B cell (primary cell): ENCODE data around the gene ALKBH5. TPM values are rescaled to one million over a fixed set of nuclear protein-coding genes. Genes with fewer than 3 reads are reported as not detected.

Experiments
- ATAC-seq: fragments of 200-7000 bp; cut with Tn5 transposase; one replicate; pipeline ENCODE4 v1.10.0; 2021; ENCODE audit warnings: low read depth, mild to moderate bottlenecking, moderate number of reproducible peaks, moderate library complexity
- CTCF ChIA-PET: fragments of 350-600 bp; sonication (Branson Sonifier 250); formaldehyde crosslinking; loops from one replicate; lab custom pipeline; 2021; ENCODE audit warnings: antibody characterized with exemption, inconsistent platforms; lab: Charles Lee
- POLR2A ChIA-PET: fragments of 350-600 bp; sonication (Branson Sonifier 250); formaldehyde crosslinking; loops from one replicate; lab custom pipeline; 2021; ENCODE audit warnings: antibody characterized with exemption; lab: Charles Lee
- DNase-seq: peaks from one replicate; pipeline ENCODE4 v3.0.0; 2013
- H2AFZ ChIP-seq: 2 replicates; pipeline ENCODE4 v1.6.1; 2012; ENCODE audit warnings: mild to moderate bottlenecking, low read depth, low read length; ENCODE audit not compliant: insufficient read depth, poor library complexity, severe bottlenecking
- H3K27ac ChIP-seq, 2 donors: 1 replicate in 1 of 2; 2 replicates in 1 of 2; pipeline ENCODE4 v1.5.1; 2012 to 2013; ENCODE audit warnings: low read length in 2 of 2, mild to moderate bottlenecking in 2 of 2, moderate library complexity in 1 of 2
- H3K27me3 ChIP-seq, 4 experiments: fragments of 200-600 bp in 1 of 4; sonication (generic) in 1 of 4; replicated peaks in 1 of 4; 1 replicate in 2 of 4; 2 replicates in 2 of 4; pipeline versions ENCODE4 v1.6.1 to v1.7.0; 2013 to 2016; ENCODE audit warnings: low read length in 3 of 4, mild to moderate bottlenecking in 2 of 4, mixed read lengths in 1 of 4, moderate library complexity in 1 of 4; ENCODE audit not compliant: insufficient read depth in 4 of 4, control insufficient read depth in 3 of 4; ENCODE audit errors: control extremely low read depth in 1 of 4
- H3K36me3 ChIP-seq, 2 experiments: replicated peaks in 1 of 2; 1 replicate in 1 of 2; 2 replicates in 1 of 2; pipeline versions ENCODE4 v1.6.1 to v1.7.1; 2013; ENCODE audit warnings: low read length in 1 of 2; ENCODE audit not compliant: insufficient read depth in 2 of 2, control insufficient read depth in 1 of 2; ENCODE audit errors: control extremely low read depth in 1 of 2, extremely low read depth in 1 of 2
- H3K4me1 ChIP-seq, 2 donors: fragments of 200-600 bp in 1 of 2; sonication (generic) in 1 of 2; 1 replicate in 1 of 2; 2 replicates in 1 of 2; pipeline versions ENCODE4 v1.5.1 to v1.6.1; 2013 to 2017; ENCODE audit warnings: low read length in 2 of 2; ENCODE audit not compliant: control insufficient read depth in 2 of 2, insufficient read depth in 2 of 2
- H3K4me2 ChIP-seq: replicated peaks from 2 replicates; pipeline ENCODE3; 2012; ENCODE audit warnings: mild to moderate bottlenecking, low read depth, low read length; ENCODE audit not compliant: poor library complexity, severe bottlenecking
- H3K4me3 ChIP-seq, 5 experiments: fragments of 200-600 bp in 1 of 5; sonication (generic) in 1 of 5; 1 replicate in 3 of 5; 2 replicates in 2 of 5; pipeline versions ENCODE4 v1.5.1 to v1.7.0; 2011 to 2016; ENCODE audit warnings: low read length in 4 of 5, mild to moderate bottlenecking in 4 of 5, low read depth in 2 of 5, control low read depth in 1 of 5, moderate library complexity in 1 of 5; ENCODE audit not compliant: insufficient read depth in 1 of 5; ENCODE audit errors: control extremely low read depth in 1 of 5, extremely low read depth in 1 of 5
- H3K79me2 ChIP-seq: fragments of 200-600 bp; sonication (generic); one replicate; pipeline ENCODE4 v1.6.0; 2016; ENCODE audit warnings: low read length; ENCODE audit not compliant: control insufficient read depth, insufficient read depth
- H3K9ac ChIP-seq: fragments of 200-600 bp; sonication (generic); 2 replicates; pipeline ENCODE4 v1.6.1; 2017; ENCODE audit warnings: mild to moderate bottlenecking, low read length, moderate library complexity
- H3K9me3 ChIP-seq, 3 donors: one replicate each; pipeline versions ENCODE4 v1.6.1 to v1.7.1; 2013; ENCODE audit warnings: low read length in 2 of 3; ENCODE audit not compliant: control insufficient read depth in 2 of 3, insufficient read depth in 1 of 3; ENCODE audit errors: control extremely low read depth in 1 of 3
- H4K20me1 ChIP-seq: 2 replicates; pipeline ENCODE4 v1.6.0; 2012; ENCODE audit warnings: mild to moderate bottlenecking, low read length; ENCODE audit not compliant: insufficient read depth, control insufficient read depth, poor library complexity, severe bottlenecking
- H3K27ac Mint-ChIP-seq: one replicate; pipeline ENCODE4 v1.8.0; 2021; ENCODE audit warnings: mixed read lengths
- H3K27me3 Mint-ChIP-seq: one replicate; pipeline ENCODE4 v1.8.0; 2021; ENCODE audit warnings: mixed read lengths
- H3K4me1 Mint-ChIP-seq: one replicate; pipeline ENCODE4 v1.8.0; 2021; ENCODE audit warnings: mixed read lengths
- H3K4me3 Mint-ChIP-seq: one replicate; pipeline ENCODE4 v1.8.0; 2021; ENCODE audit warnings: mixed read lengths
- H3K9me3 Mint-ChIP-seq: one replicate; pipeline ENCODE4 v1.8.0; 2022; ENCODE audit warnings: mixed read lengths; ENCODE audit not compliant: insufficient read depth
- CTCF ChIP-seq: fragments of 200-600 bp; IDR thresholded peaks from one replicate; pipeline ENCODE4 v1.8.0; 2022; ENCODE audit warnings: antibody characterized with exemption, mild to moderate bottlenecking
- EZH2 ChIP-seq: IDR thresholded peaks from 2 replicates; pipeline ENCODE4 v1.6.1; 2012; ENCODE audit warnings: borderline replicate concordance, low read depth, mild to moderate bottlenecking, moderate library complexity, low read length; ENCODE audit not compliant: insufficient read depth, poor library complexity, severe bottlenecking
- WGBS: methylation state at CpG from one replicate; pipeline ENCODE4 v1.1.5; 2013; ENCODE audit warnings: missing lambda C conversion rate; ENCODE audit not compliant: insufficient coverage; 5-methylcytosine and 5-hydroxymethylcytosine counted together
- intact Hi-C: fragments of 100-400 bp; cut with micrococcal nuclease; formaldehyde crosslinking; loops from one replicate; pipeline ENCODE4 v1.10.0; 2022
- polyA plus RNA-seq: library from polyadenylated mRNA; depleted of rRNA; stranded (reverse); fragments of >200 nt; gene quantifications from 2 replicates; pipeline ENCODE4 v1.2.3, GENCODE V29; 2012
- total RNA-seq, 2 donors: library from RNA; stranded (reverse); fragments of 120-200 nt in 1 of 2; gene quantifications; 1 replicate in 1 of 2; 2 replicates in 1 of 2; pipeline versions ENCODE4 v1.2.3 to v1.2.4, GENCODE V29; 2013 to 2022

Gene ALKBH5
- total and polyA plus RNA-seq, 2 donors (not counting 1 experiment from before 2014, with no cell fraction given), result 63.3 to 104 TPM

DNA sequence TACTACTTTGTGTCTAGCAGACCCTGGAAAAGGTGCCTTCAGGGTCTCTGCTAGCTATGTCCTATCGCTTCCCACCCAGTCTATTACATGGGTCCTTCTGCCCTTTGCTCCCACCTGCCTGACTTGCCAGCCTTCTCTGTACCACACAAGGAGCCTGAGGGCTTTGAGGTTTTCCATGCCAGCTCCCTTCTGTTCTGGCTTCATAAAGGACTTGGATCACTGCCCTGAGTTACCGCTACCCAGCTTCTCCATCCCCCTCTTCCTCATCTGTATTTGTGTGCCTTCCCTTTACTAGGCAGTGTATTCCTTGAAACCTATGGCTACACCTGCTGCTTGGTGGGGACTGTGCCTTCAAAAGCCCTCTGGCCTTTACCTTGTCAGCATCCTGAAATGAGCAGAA is 22.2 kb downstream of the ALKBH5 start:
- peaks cover 23% of the 10 kb centered on the region for H3K79me2 ChIP-seq
- no peaks in the 10 kb centered on the region for H3K27me3 ChIP-seq
- peaks cover 2 to 63% of the 10 kb centered on the region in 2 experiments for H3K36me3 ChIP-seq
- DNase-seq, result no peak
- Mint-ChIP-seq H3K27ac (no peak overlapping the region), H3K4me3 (no peak overlapping the region), H3K9me3 (no peaks in the 10 kb centered on the region), H3K27me3 (no peaks in the 10 kb centered on the region), H3K4me1 (peaks cover 4% of the 10 kb centered on the region)
- ChIA-PET POLR2A (no interaction called here), CTCF (interaction anchor here (1.1 kb wide), 1 partner anchor 9 kb away, joined by 3 read pairs; no protein-coding TSS in a partner anchor)
- H3K9ac ChIP-seq, result no peak overlapping the region
- H3K4me1 ChIP-seq, result no peaks in the 10 kb centered on the region
- H3K4me3 ChIP-seq, result no peak overlapping the region
- no peak overlapping the region for H3K4me2 ChIP-seq
- TF ChIP-seq CTCF (no peak), EZH2 (no peak)
- intact Hi-C loops, result no loop called here
- H2AFZ ChIP-seq, result no peak overlapping the region
- H3K27ac ChIP-seq, result no peak overlapping the region
- 84% methylated on average over 2 of the region's 2 CpGs for WGBS
- no peaks in the 10 kb centered on the region for H3K9me3 ChIP-seq
- no peak for ATAC-seq
- H4K20me1 ChIP-seq, result peaks cover 83% of the 10 kb centered on the region

DNA sequence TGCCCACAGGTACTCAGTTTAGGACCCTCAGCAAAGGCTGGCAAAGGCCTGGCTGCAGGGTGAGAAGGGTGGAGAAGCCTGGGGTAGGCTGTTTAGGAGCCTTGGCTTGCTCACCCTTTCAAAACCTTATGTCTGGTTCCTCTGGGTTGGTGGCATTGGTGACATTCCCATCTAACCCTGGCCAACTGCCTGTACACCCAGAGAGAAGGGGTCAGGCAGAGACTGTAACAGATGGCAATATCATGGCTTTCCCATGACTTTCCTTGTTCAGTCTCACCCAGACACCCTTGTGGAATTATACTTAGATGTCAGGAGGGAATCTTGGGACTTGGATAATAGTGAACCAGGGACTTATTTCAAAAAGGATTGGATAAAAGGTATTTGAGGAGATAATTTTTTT is 23.3 kb downstream of the ALKBH5 start:
- H3K27ac Mint-ChIP-seq, result no peak overlapping the region
- no peak overlapping the region for H3K4me3 ChIP-seq
- ChIA-PET CTCF (interaction anchor here (1.1 kb wide), 1 partner anchor 10 kb away, joined by 3 read pairs; no protein-coding TSS in a partner anchor), POLR2A (no interaction called here)
- TF ChIP-seq EZH2, result no peak
- TF ChIP-seq CTCF, result no peak
- no peaks in the 10 kb centered on the region for H3K4me1 ChIP-seq
- intact Hi-C loops, result no loop called here
- no peaks in the 10 kb centered on the region for H3K27me3 Mint-ChIP-seq
- peaks cover 2 to 63% of the 10 kb centered on the region in 2 experiments for H3K36me3 ChIP-seq
- no peak overlapping the region for H3K9ac ChIP-seq
- ATAC-seq (no peak), DNase-seq (no peak)
- H3K4me2 ChIP-seq, result no peak overlapping the region
- H4K20me1 ChIP-seq, result peaks cover 72% of the 10 kb centered on the region
- no peak overlapping the region for H2AFZ ChIP-seq
- no peak overlapping the region for H3K4me3 Mint-ChIP-seq
- H3K9me3 ChIP-seq, result no peaks in the 10 kb centered on the region
- peaks cover 1% of the 10 kb centered on the region for H3K4me1 Mint-ChIP-seq
- H3K79me2 ChIP-seq, result peaks cover 13% of the 10 kb centered on the region
- no peaks in the 10 kb centered on the region for H3K9me3 Mint-ChIP-seq
- no peaks in the 10 kb centered on the region for H3K27me3 ChIP-seq
- H3K27ac ChIP-seq, result no peak overlapping the region
